Activated naive CD4-positive, alpha-beta T cell treated with anti-CD3 and anti-CD28 coated beads for 36 hours (primary cell): Measurements from ENCODE around the gene P2RX6. TPM values are rescaled to one million over a fixed set of nuclear protein-coding genes. Genes with fewer than 3 reads are reported as not detected.
"Not testable (repeated sequence)": the region's sequence is repeated elsewhere in the genome, so short reads cannot be mapped to it uniquely, and the experiment has no call there.

Source experiments
- CTCF ChIA-PET: fragments of 350-600 bp; sonication (Branson Sonifier 250); formaldehyde crosslinking; loops from one replicate; lab custom pipeline; 2021; ENCODE audit warnings: antibody characterized with exemption; lab: Charles Lee
- DNase-seq: peaks from one replicate; pipeline ENCODE4 v3.0.0-alpha.2; 2020
- H3K27ac Mint-ChIP-seq: one replicate; pipeline ENCODE4 v1.8.0; 2021; ENCODE audit warnings: mild to moderate bottlenecking, mixed read lengths
- H3K27me3 Mint-ChIP-seq: one replicate; pipeline ENCODE4 v1.8.0; 2021; ENCODE audit warnings: low read depth, mixed read lengths
- H3K36me3 Mint-ChIP-seq: one replicate; pipeline ENCODE4 v1.8.0; 2021; ENCODE audit warnings: low read depth, mixed read lengths
- H3K4me1 Mint-ChIP-seq: one replicate; pipeline ENCODE4 v1.8.0; 2021; ENCODE audit warnings: low read depth, mixed read lengths
- H3K4me3 Mint-ChIP-seq: one replicate; pipeline ENCODE4 v1.8.0; 2021; ENCODE audit warnings: mild to moderate bottlenecking, moderate library complexity, mixed read lengths
- H3K9me3 Mint-ChIP-seq: one replicate; pipeline ENCODE4 v1.8.0; 2021; ENCODE audit warnings: mixed read lengths
- intact Hi-C: fragments of 100-400 bp; cut with micrococcal nuclease; formaldehyde crosslinking; loops from one replicate; pipeline ENCODE4 v1.15.1; 2023
- total RNA-seq, 2 experiments: library from RNA; stranded (reverse); gene quantifications; one replicate each; pipeline ENCODE4 v1.2.3, GENCODE V29; 2021

The P2RX6 gene
- total RNA-seq, 2 experiments from 2014 or later, result 0.12 TPM; not detected in 1

DNA sequence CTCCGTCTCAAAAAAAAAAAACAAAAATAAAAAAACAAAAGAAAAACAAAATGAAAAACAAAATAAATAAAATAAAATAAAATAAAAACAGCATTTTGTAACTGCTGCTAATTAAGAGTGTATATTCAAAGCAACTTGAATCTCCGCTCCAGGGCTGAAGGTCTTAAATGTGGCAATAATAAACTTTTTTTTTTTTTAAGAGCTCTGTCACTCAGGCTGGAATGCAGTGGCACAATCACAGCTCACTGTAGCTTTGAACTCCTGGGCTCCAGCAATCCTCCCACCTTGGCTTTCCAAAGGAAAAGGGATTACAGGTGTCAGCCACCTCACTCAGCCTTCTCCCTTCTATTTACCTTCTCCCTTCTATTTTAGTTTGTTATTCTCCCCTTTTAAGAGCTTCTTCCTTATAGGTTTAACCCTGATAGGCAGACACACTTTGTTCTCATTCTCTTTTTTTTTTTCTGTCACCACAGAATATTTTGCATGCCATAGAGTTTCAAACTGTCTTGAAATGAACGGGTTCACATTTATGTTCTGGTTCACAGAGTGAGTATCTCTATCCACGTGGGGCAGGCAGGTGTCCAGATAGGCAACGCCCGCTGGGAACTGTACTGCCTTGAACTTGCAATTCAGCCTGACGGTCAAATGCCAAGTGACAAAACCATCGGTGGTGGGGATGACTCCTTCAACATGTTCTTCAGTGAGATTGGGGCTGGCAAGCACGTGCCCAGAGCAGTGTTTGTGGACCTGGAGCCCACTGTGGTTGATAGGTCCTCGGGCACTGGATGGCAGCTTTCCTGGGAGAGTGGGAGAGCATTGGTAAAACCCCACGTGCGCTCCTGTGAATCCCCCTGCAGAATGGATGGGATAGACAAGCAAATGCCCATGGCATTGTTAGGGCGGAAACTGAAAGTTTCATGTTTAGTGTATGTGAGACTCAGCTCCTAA is 50.2 kb downstream of the P2RX6 start:
- Mint-ChIP-seq H3K36me3 (no peaks in the 10 kb centered on the region), H3K27ac (no peak overlapping the region), H3K4me3 (no peak overlapping the region), H3K9me3 (no peaks in the 10 kb centered on the region), H3K4me1 (peaks cover 4% of the 10 kb centered on the region), H3K27me3 (no peaks in the 10 kb centered on the region)
- no peak for DNase-seq
- intact Hi-C loops, result no loop called here
- CTCF ChIA-PET, result no interaction called here

DNA sequence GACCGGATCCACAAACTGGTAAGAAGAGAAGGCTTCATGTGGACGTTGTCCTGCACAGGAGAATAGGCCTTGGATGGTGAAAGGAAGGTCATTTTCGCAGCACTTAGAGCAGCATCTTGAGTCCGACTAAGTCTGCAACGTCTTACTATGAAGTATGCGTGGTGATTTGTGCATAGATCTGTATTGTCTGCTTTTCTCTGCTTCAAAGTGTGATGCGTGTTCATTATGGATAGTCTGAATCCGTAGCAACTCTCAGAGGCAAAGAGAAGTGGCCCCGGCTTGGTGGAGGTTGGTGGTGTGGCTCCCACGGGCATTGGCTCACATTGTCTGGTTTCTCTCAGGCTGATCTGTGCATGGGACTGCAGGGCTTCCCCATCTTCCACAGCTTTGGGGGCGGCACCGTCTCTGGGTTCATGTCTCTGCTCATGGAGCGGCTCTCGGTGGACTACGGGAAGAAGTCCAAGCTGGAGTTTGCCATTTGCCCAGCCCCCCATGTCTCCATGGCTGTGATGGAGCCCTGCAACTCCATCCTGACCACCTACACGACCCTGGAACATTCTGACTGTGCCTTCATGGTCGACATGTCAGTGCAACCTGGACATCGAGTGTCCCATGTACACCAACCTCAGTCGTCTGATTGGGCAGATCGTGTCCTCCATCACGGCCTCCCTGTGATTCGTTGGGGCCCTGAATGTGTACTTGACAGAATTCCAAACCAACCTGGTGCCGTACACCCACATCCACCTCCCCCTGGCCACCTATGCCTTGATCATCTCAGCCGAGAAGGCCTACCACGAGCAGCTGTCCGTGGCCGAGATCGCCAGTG is 52.3 kb downstream of the P2RX6 start:
- H3K27ac Mint-ChIP-seq, result no peak overlapping the region
- CTCF ChIA-PET, result no interaction called here
- no peaks in the 10 kb centered on the region for H3K27me3 Mint-ChIP-seq
- peaks cover 4% of the 10 kb centered on the region for H3K4me1 Mint-ChIP-seq
- H3K4me3 Mint-ChIP-seq, result no peak overlapping the region
- intact Hi-C loops, result no loop called here
- no peaks in the 10 kb centered on the region for H3K36me3 Mint-ChIP-seq
- no peak for DNase-seq
- H3K9me3 Mint-ChIP-seq, result no peaks in the 10 kb centered on the region

DNA sequence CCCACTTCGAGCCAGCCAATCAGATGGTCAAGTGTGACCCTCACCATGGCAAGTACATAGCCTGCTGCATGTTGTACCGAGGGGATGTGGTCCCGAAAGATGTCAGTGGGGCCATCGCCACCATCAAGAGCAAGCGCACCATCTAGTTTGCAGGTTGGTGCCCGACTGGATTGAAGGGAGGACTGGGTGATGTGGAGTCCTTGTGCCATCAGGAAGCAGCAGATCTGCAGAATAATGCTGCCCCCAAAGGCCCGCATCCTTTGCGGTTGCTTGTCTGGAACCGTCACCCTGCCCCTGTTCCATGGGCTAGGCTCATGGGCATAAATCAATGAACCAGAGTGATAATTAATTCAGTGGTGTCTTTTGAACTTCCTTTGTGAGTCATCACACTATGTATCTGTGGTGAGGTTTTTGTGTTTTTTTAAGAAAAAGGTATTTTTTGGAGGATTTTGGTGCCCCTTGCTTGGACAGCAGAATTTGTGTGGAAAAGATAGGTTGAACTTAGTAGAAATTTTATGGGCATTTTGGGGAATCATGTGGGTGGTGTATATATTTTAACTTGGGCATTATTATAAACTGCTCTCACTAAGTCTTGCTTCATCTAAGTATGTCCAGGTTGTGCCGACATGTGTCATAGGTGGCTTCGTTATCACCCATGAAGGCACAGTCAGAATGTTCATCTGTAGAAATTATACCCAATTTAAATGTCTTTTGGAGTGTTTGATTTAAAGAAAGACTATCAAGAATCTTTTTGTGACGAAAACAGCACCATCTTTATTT is 53.1 kb downstream of the P2RX6 start:
- Mint-ChIP-seq H3K36me3 (no peaks in the 10 kb centered on the region), H3K27ac (no peak overlapping the region), H3K4me1 (peaks cover 4% of the 10 kb centered on the region), H3K9me3 (no peaks in the 10 kb centered on the region), H3K4me3 (no peak overlapping the region), H3K27me3 (no peaks in the 10 kb centered on the region)
- no peak for DNase-seq
- intact Hi-C loops, result no loop called here
- CTCF ChIA-PET, result no interaction called here

DNA sequence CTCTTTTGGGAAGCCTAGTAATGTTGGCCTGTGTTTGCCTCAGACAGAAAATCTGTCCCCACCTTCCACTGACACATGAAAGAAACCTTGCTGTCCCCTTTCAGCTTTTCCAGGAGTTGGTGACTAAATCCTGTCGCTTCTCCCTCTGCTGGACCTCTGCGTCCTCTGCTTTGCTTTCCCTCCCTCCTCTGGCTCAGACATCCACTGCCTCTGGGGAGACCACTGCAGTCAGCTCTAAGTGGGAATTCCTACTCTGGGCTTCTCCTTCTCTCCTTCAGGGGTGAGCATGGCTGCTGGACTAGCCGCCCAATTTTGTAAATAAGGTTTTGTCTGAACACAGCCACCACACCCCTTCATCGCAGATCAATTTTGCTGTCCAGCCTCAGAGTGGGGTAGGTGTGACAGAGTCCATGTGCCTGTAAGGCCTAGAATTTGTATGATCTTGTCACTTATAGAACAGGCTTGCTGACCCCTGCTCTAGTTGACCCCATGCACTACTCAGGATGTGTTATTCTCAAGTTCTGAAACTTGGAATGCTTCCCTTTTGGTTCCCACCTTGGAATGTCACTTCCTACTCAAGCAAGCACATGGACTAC is 53.8 kb downstream of the P2RX6 start:
- no peak overlapping the region for H3K27ac Mint-ChIP-seq
- H3K4me3 Mint-ChIP-seq, result no peak overlapping the region
- CTCF ChIA-PET, result no interaction called here
- intact Hi-C loops, result no loop called here
- H3K36me3 Mint-ChIP-seq, result no peaks in the 10 kb centered on the region
- no peaks in the 10 kb centered on the region for H3K9me3 Mint-ChIP-seq
- H3K4me1 Mint-ChIP-seq, result peaks cover 4% of the 10 kb centered on the region
- no peak for DNase-seq
- no peaks in the 10 kb centered on the region for H3K27me3 Mint-ChIP-seq

DNA sequence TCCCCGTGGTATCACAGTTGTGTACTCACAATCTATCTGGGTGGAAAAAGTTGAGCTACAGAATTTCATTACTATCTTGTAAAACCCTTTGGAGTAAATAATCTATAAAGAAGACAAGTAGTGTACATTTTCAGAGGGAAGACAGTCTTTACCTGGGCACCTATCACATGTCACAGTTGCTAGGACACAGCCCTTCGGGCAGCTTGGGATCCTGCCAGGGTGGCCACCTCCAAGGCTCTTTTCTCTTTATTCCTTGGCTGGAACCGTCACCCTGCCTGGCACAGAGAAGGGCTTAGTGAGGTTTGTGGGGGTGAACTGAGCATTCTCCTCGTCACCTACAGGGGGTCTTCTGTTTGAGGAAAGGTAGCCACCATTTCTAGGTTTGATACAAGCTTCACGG is 54.4 kb downstream of the P2RX6 start:
- Mint-ChIP-seq H3K4me1 (peaks cover 4% of the 10 kb centered on the region), H3K27ac (no peak overlapping the region), H3K9me3 (no peaks in the 10 kb centered on the region), H3K27me3 (no peaks in the 10 kb centered on the region), H3K4me3 (no peak overlapping the region), H3K36me3 (no peaks in the 10 kb centered on the region)
- no peak for DNase-seq
- intact Hi-C loops, result no loop called here
- CTCF ChIA-PET, result no interaction called here

DNA sequence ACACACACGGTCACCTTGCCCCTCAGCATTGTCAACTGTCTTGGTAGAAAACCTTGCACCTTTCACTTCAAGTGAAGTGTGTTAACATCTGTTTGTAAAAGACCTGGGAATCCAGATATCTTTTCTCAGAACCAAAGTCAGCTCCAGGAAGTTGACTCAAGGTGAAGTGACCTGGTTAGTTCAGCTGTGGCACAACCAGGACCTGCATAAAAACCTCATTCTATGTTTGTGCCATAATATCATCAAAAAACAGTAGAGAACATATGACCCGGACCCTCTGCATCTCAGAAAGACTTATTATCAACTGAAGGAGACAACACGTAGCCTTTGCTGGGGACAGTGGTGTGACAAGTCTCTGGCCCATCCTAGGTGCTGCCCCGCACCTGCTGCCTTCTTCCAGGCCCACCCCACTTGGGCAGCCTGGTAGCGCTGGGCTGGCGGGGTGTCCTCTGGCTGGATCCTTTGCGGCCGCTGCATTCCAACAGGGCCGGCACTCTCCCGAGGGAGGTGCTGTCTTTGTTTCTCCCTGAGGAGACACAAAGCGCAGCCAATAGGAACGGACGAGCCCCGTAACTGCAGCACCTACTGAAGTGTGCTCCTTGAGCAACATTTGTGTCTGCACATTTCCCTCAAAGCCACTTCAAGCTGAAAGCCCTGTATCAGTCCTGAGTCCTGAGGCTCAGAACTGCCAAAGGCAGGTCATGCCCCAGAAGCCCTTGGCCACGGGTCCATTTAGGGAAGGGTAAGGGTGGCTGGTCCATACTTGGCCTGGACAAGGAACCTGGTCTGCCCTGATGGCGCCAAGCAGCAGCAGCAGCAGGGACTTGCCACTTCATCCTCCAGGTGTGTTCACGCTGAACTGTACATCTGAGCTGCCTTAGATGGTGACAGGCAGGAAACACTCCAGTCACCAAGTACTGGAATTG is 56.0 kb downstream of the P2RX6 start:
- no peak for DNase-seq
- no peaks in the 10 kb centered on the region for H3K36me3 Mint-ChIP-seq
- H3K27me3 Mint-ChIP-seq, result no peaks in the 10 kb centered on the region
- intact Hi-C loops, result no loop called here
- CTCF ChIA-PET, result no interaction called here
- H3K4me3 Mint-ChIP-seq, result no peak overlapping the region
- no peaks in the 10 kb centered on the region for H3K9me3 Mint-ChIP-seq
- peaks cover 4% of the 10 kb centered on the region for H3K4me1 Mint-ChIP-seq
- H3K27ac Mint-ChIP-seq, result no peak overlapping the region

DNA sequence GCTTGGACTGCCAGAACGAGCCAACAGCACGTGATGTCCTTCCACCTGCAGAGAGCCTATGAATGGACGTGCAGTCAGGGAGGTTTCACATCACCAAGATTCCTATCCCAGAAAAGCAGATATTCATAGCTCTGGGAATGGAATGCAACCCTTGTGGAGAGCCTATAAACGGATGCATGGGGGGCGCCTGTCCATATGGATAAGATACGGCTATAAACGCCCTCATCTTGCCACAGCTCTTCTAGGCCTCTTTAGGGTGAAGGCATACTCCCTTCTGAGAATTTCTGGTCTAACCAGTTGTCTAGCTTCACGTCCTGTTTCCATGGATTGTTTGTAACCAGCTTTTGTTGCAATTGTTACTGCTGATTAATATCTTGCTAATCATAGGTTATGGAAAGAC is 56.8 kb downstream of the P2RX6 start:
- H3K4me3 Mint-ChIP-seq, H3K27me3 Mint-ChIP-seq, H3K36me3 Mint-ChIP-seq, H3K9me3 Mint-ChIP-seq, H3K4me1 Mint-ChIP-seq, CTCF ChIA-PET, DNase-seq, H3K27ac Mint-ChIP-seq, intact Hi-C loops: not testable (repeated sequence)

DNA sequence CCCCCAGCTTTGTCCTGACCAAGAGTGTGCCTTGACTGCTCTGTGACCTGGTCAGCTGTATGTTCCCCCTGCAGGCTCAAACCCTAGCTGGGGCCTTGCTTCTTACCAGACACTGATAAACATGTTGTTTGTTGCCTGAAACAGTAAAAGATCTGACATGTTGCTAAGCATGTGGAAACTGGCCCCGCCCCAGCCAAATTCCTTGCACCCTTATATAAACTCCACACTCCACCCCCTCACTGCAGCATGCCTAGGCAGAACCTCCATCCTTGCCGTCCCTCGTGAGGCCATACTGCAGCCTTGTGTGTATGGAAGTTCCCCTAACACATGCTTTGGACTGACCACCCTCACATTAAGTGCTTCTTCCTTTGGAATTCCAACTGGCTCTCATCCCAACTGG is 58.1 kb downstream of the P2RX6 start:
- no peak overlapping the region for H3K4me3 Mint-ChIP-seq
- H3K9me3 Mint-ChIP-seq, result no peaks in the 10 kb centered on the region
- H3K27me3 Mint-ChIP-seq, result no peaks in the 10 kb centered on the region
- CTCF ChIA-PET, result no interaction called here
- H3K4me1 Mint-ChIP-seq, result peaks cover 4% of the 10 kb centered on the region
- H3K27ac Mint-ChIP-seq, result no peak overlapping the region
- no peaks in the 10 kb centered on the region for H3K36me3 Mint-ChIP-seq
- intact Hi-C loops, result no loop called here
- DNase-seq, result no peak

DNA sequence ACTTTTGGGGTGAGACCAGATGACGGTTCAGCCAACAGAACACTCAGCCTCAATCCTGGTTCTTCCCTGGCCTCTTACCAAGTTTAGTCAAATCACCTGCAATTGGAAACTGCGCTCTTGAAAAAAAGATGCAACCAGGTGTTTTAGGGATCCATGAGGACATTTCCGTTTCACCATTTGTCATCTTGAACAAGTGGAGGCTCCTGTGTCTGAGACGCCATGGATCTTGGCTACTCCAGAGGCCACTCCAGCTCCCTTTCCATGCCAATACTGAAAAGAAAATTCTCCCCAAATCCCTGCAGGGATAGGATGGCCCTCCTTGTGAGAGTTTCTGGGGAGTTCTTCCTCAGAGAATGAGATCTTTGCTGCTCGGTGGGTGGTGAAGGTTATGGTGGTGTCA is 58.5 kb downstream of the P2RX6 start:
- no peak for DNase-seq
- Mint-ChIP-seq H3K4me1 (no peaks in the 10 kb centered on the region), H3K27ac (no peak overlapping the region), H3K27me3 (no peaks in the 10 kb centered on the region), H3K36me3 (no peaks in the 10 kb centered on the region), H3K4me3 (no peak overlapping the region), H3K9me3 (no peaks in the 10 kb centered on the region)
- intact Hi-C loops, result no loop called here
- CTCF ChIA-PET, result no interaction called here

DNA sequence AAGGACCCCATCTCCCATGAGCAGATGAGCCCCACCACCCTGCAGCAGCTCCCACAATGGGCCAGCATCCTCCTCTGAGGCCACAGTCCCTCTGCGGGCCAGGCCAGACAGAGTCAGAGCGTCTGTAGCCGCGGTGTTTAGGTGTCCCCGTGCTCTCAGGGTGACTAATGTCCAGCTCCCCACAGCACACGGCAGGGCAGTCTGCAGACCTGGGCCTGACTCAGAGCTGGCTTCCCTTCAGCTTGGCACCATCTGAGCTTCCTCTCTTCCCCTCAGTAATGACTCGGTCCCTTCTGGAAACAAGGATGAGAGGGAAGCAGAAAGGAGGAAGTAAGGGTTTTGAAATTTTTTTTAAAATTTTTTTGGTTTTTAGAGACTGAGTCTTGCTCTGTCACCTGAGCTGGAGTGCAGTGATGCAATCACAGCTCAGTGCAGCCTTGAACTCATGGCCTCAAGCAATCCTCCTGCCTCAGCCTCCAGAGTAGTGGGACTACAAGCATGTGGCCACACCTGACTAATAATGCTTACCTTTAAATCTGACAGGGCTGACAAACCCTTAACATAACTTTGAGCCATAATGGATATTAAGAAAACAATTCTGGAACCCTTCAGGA is 59.2 kb downstream of the P2RX6 start:
- Mint-ChIP-seq H3K27ac (no peak overlapping the region), H3K36me3 (no peaks in the 10 kb centered on the region), H3K9me3 (no peaks in the 10 kb centered on the region), H3K4me1 (no peaks in the 10 kb centered on the region), H3K27me3 (no peaks in the 10 kb centered on the region), H3K4me3 (no peak overlapping the region)
- CTCF ChIA-PET, result no interaction called here
- intact Hi-C loops, result no loop called here
- DNase-seq, result no peak

DNA sequence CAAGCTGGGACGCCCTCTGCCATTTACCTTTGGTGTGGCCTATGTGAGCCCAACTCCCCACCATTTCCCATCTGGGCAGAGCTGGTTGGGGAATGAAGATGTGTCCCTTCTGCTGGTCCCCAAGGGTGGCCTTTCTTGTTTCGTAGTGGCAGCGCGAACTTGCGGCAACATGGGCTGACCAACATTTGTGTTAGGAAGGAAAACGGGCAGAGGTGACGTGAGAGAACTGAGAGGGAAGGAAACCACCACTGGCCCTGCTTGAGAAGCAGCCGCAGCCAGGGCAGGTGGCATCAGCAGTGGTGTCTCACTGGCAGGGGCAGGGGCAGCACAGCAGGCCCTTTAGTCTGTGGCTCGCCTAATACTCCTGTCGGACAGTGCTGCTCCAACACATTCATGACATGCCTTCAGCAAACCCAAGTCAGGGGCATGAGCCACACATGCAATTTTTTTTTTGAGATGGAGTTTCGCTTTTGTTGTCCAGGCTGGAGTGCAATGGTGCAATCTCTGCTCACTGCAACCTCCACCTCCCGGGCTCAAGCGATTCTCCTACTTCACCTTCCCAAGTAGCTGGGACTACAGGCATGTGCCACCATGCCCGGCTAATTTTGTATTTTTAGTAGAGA is 60.7 kb downstream of the P2RX6 start:
- no peak for DNase-seq
- no peaks in the 10 kb centered on the region for H3K4me1 Mint-ChIP-seq
- H3K36me3 Mint-ChIP-seq, result no peaks in the 10 kb centered on the region
- H3K27me3 Mint-ChIP-seq, result no peaks in the 10 kb centered on the region
- H3K27ac Mint-ChIP-seq, result no peak overlapping the region
- H3K4me3 Mint-ChIP-seq, result no peak overlapping the region
- CTCF ChIA-PET, result interaction anchor here (1.1 kb wide), 1 partner anchor 24 kb away, joined by 4 read pairs; no protein-coding TSS in a partner anchor
- intact Hi-C loops, result no loop called here
- no peaks in the 10 kb centered on the region for H3K9me3 Mint-ChIP-seq
